ENCODE measurements around the gene PYGB. TPM values are rescaled to one million over a fixed set of nuclear protein-coding genes. Genes with fewer than 3 reads are reported as not detected.

Gene PYGB
- total and polyA plus RNA-seq, 4 donors, result 30.3 to 90.3 (median 47.3) TPM

DNA sequence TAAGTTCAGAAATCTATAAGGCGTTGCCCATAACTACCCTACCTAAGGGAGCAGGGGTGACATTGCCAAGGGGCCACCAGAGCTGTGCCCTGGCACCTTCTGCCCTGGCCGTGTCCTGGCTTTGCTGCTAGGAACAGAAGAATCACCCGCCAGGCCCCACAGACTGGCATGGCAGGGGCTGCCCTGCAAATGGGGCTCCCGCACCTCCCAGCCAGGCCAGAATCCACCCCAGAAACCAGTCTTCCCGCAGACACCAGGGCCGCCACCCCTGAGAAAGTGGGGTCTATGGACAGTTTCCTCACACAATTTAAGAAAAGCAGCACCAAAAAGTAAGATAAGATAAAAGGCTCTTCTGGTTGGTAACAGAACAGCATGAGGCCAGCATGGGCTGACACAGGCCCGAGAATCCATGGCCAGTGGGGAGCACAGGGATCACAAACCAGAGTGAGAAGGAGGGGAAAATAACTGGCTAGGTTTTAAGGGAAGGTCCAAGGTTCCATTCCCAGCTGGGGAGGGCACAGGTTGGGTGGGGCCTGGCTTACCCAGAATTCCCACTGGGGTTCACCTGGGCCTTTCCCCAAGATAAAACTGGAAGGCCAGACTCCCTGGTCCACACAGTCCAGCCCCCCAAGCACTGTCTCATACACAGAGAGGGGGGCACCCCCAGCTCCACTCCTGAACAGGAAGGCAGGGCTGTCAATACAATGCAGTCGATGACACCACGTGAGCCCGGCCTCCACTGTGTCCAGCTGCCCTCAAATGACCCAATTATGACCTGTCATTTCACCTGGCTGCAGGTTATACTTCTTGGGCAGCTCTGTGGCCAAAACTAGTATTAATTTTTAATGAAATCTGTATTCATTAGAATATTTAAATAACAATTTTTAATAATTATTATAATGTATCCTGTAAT is 59.4 kb downstream of the PYGB start:
- Histone ChIP-seq H3K27ac (ENCODE audit: low read depth in 1 of 2, low read length in 1 of 2) (no peak overlapping the region), H3K9me3 (ENCODE audit: control insufficient read depth in 4 of 4, insufficient read depth in 3 of 4, low read length in 3 of 4) (no peaks in the 10 kb centered on the region), H3K9ac (ENCODE audit: insufficient read depth in 1 of 2, low read length in 2 of 2) (no peak overlapping the region), H3K27me3 (ENCODE audit: control insufficient read depth in 3 of 3, insufficient read depth in 3 of 3, low read length in 2 of 3) (no peaks in the 10 kb centered on the region), H3K36me3 (ENCODE audit: control insufficient read depth in 4 of 4, insufficient read depth in 4 of 4, low read length in 4 of 4) (peaks cover 0 to 22% (median 7%) of the 10 kb centered on the region in 4 donors), H3K4me3 (no peak overlapping the region), H3K4me1 (ENCODE audit: control insufficient read depth in 5 of 5, insufficient read depth in 5 of 5, low read length in 5 of 5) (peaks cover 0 to 14% (median 8%) of the 10 kb centered on the region in 5 donors)
- 96 to 98% methylated on average over 10 of the region's 10 CpGs for WGBS, 2 donors
- no peak for ATAC-seq (ENCODE audit: insufficient read depth, low FRiP score)
- TF ChIP-seq, protein P1, sequence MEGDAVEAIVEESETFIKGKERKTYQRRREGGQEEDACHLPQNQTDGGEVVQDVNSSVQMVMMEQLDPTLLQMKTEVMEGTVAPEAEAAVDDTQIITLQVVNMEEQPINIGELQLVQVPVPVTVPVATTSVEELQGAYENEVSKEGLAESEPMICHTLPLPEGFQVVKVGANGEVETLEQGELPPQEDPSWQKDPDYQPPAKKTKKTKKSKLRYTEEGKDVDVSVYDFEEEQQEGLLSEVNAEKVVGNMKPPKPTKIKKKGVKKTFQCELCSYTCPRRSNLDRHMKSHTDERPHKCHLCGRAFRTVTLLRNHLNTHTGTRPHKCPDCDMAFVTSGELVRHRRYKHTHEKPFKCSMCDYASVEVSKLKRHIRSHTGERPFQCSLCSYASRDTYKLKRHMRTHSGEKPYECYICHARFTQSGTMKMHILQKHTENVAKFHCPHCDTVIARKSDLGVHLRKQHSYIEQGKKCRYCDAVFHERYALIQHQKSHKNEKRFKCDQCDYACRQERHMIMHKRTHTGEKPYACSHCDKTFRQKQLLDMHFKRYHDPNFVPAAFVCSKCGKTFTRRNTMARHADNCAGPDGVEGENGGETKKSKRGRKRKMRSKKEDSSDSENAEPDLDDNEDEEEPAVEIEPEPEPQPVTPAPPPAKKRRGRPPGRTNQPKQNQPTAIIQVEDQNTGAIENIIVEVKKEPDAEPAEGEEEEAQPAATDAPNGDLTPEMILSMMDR (IDR thresholded peaks at IDR 0.05; ENCODE audit: control extremely low read depth, extremely low read depth), result no peak
- DNase-seq, result no peak

DNA sequence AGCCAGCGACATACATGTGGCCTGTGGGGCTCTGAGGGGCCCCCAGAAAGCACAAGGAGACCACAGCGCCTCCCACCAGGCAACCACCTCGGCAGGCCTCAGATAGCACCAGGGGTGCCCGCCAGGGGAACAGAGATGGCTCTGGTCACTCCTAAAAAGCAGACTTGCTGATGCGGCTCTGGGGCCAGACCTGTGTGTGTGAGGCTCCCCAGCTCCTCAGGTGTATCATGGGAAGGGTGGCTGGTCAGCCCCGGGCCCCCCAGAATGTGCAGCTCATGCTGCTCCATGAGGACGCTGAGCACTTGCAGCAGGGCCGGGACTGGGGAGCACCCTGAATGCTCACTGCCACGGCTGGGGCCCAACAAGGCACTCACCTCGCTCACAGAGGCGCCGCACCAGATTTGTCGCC is 60.2 kb downstream of the PYGB start:
- TF ChIP-seq, protein P1 (IDR thresholded peaks at IDR 0.05; ENCODE audit: control extremely low read depth, extremely low read depth), result no peak
- no peak overlapping the region for H3K9ac ChIP-seq (ENCODE audit: insufficient read depth in 1 of 2, low read length in 2 of 2)
- no peak for DNase-seq
- H3K9me3 ChIP-seq (ENCODE audit: control insufficient read depth in 4 of 4, insufficient read depth in 3 of 4, low read length in 3 of 4), result no peaks in the 10 kb centered on the region
- peaks cover 0 to 14% (median 8%) of the 10 kb centered on the region in 5 donors for H3K4me1 ChIP-seq (ENCODE audit: control insufficient read depth in 5 of 5, insufficient read depth in 5 of 5, low read length in 5 of 5)
- H3K4me3 ChIP-seq, result no peak overlapping the region
- H3K27ac ChIP-seq (ENCODE audit: low read depth in 1 of 2, low read length in 1 of 2), result no peak overlapping the region
- no peak for ATAC-seq (ENCODE audit: insufficient read depth, low FRiP score)
- H3K27me3 ChIP-seq (ENCODE audit: control insufficient read depth in 3 of 3, insufficient read depth in 3 of 3, low read length in 2 of 3), result no peaks in the 10 kb centered on the region
- H3K36me3 ChIP-seq (ENCODE audit: control insufficient read depth in 4 of 4, insufficient read depth in 4 of 4, low read length in 4 of 4), result peaks cover 0 to 18% (median 5%) of the 10 kb centered on the region in 4 donors
- WGBS, 2 donors, result 92 to 94% methylated on average over 13 of the region's 13 CpGs

DNA sequence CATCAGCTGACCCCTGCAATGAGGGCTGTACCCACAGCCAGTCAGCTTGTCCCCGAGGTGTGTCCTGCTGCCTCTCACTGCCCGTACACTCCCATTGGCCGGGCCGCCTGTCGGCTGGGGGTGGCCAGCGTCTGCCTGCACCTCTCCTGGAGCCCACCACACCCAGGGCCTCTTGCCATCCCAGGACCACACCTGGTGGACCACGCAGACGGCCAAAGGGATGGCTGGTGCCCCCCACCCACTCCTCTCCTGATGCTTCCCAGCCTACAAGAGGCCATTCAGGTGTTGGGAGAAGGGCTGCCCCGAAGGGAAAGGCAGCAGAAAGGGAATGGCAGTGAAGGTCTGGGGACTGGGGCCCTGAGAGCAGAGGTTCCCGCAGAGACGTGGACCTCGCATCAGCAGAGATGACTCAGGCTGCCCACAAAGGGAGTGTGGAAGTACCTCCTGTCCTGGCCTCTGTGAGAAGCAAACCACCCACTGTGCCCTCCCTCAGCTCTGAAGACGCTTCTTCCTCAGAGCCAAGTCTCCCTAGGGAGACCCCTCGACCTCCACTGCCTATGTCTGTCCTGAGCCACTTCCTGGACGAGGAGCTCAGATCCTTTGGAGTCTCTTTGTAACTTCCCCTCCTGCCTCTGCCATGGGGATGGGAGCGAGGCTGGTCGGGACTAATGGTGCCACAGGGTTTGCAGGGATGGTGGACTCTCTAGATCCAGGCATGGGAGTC is 60.9 kb downstream of the PYGB start:
- DNase-seq, result no peak
- H3K9me3 ChIP-seq (ENCODE audit: control insufficient read depth in 4 of 4, insufficient read depth in 3 of 4, low read length in 3 of 4), result no peaks in the 10 kb centered on the region
- H3K27me3 ChIP-seq (ENCODE audit: control insufficient read depth in 3 of 3, insufficient read depth in 3 of 3, low read length in 2 of 3), result no peaks in the 10 kb centered on the region
- H3K36me3 ChIP-seq (ENCODE audit: control insufficient read depth in 4 of 4, insufficient read depth in 4 of 4, low read length in 4 of 4), result peaks cover 0 to 13% (median 3%) of the 10 kb centered on the region in 4 donors
- peak; percentile 6 for ATAC-seq (ENCODE audit: insufficient read depth, low FRiP score)
- TF ChIP-seq, protein P1 (IDR thresholded peaks at IDR 0.05; ENCODE audit: control extremely low read depth, extremely low read depth), result no peak
- no peak overlapping the region for H3K4me3 ChIP-seq
- 86 to 89% methylated on average over 17 of the region's 17 CpGs for WGBS, 2 donors
- no peak overlapping the region for H3K9ac ChIP-seq (ENCODE audit: insufficient read depth in 1 of 2, low read length in 2 of 2)
- peak overlapping the region in 1 of 2 donors; percentile 78 for H3K27ac ChIP-seq (ENCODE audit: low read depth in 1 of 2, low read length in 1 of 2)
- peaks cover 0 to 14% (median 8%) of the 10 kb centered on the region in 5 donors for H3K4me1 ChIP-seq (ENCODE audit: control insufficient read depth in 5 of 5, insufficient read depth in 5 of 5, low read length in 5 of 5)
